T-helper 1 cell treated with Interleukin-12 subunit alpha and Interleukin-12 subunit beta and Interleukin-4 antibody, amounts not matched to agents 30 ng/mL and 1 ng/mL, for 36 hours (primary cell): ENCODE measurements around the gene TUBG2. TPM values are rescaled to one million over a fixed set of nuclear protein-coding genes. Genes with fewer than 3 reads are reported as not detected.
"Not testable (repeated sequence)": the region's sequence is repeated elsewhere in the genome, so short reads cannot be mapped to it uniquely, and the experiment has no call there.

Source experiments
- intact Hi-C: fragments of 100-400 bp; cut with micrococcal nuclease; formaldehyde crosslinking; loops from one replicate; pipeline ENCODE4 v1.15.1; 2024
- total RNA-seq: library from RNA; stranded (reverse); gene quantifications from 2 replicates; pipeline ENCODE4 v1.2.3, GENCODE V29; 2022

TUBG2 gene
- total RNA-seq, 1 donor from 2014 or later: 9.4 TPM

DNA sequence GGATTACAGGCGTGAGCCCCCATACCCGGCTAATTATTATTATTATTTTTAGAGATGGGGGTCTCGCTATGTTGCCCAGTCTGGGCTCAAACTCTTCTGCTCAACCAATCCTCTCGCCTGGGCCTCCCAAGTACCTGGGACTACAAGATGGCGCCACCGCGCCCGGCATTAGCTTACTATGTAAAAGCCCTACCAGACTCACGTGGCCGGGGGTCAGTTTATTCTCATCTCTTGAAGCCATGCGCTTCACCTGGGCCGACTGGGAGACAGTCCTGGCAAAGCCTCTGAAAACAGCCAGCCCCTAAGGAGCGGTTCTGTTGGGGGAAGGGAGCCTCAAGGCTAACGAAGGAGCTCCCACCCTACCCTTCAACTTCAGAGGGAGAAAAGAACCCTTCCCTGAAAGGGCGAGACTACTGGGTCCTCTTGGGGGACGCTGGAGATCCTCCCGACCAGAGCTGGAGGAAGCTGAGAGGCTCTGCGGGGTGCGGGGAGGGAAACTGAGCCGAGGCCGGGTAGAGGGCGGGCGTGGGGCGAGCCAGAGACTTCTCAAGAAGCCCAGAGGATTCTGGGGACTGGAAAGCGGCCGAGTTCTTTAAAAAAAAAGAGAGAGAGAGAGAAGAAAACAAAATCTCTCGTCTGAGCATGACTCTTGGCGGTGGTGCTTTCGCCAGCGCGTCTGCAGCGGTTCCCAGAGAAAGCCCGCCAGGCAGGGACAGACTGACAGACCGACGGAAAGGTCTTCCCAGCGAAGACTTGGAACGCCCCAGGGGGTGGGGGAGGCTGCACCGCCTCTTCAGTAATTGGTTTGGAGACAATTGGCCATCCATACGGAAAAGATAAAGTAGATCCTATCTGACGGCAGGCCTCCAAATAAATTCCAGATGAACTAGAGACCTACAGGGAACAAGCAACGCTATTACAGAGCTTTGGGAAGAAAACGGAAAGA lies 5.6 kb upstream of the TUBG2 start:
- intact Hi-C loops: no loop called here

DNA sequence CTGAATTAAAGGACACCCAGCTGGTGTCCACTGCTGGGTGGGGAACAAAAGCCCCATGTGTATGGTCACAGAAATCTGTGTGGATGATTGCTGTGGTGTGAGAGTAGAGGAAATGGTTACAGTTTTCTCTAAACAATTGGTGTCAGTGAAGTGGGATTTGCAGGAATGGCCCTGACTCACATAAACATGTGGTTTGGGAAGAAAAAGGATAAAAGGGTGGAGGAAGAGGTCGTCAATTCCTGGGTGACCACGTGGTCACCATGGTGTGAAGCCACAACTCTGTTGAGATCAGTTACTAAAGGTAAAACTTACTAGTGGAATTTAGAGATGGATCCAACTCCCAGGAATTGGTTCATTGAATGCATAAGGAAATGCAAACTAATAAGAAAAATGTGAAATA lies 3.6 kb upstream of the TUBG2 start:
- intact Hi-C loops: no loop called here

DNA sequence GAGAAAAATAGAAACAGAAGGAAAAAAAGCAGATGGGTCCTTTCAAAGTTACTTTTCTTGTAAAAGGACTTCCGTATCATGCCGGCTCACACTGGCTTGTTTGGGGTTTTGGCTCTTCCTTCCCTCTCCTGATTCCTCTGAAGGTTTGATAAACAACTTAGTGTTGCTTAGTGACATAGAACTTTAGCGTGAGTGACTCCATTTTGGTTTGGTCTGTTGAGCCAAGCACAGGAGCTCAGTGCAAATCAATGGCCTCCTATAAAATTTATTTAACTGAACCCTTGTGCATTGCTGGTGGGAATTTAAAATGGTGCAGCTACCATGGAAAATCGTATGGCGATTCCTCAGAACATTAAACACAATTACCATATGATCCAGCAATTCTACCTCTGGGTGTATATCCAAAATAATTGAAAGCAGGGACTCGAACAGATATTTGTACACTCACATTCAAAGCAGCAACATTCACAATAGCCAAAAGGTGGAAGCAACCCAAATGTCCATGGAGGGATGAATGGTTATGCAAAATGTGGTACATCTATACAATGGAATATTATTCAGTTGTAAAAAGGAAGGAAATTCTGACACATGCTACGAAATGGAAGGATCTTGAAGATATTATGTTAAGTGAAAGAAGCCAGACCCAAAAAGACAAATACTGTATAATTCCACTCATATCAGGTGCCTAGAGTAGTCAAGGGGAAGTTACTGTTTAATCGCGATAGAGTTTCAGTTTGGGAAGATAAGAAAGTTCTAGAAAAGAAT lies 1.1 kb upstream of the TUBG2 start:
- intact Hi-C loops: loop anchor here (2.0 kb wide), 1 partner anchor 49 kb away; the partner anchor contains the start of genes RETREG3 and TUBG1

DNA sequence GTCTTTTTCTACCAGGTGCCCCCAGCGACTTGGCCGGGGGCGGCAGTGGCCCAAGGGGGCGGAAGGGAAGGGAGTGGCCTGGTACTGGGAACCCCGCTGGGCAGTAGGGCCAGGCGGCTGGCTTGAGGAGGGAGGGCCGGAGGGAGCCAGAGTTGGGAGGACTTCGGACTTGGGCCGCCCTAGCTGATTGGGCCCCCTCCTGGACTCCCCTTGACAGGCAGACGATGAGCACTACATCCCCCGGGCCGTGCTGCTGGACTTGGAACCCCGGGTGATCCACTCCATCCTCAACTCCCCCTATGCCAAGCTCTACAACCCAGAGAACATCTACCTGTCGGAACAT lies 819 bp downstream of the TUBG2 start:
- intact Hi-C loops: loop anchor here (1.0 to 2.0 kb wide), 2 partner anchors 19 to 51 kb away; partner anchors contain the start of genes RETREG3 and TUBG1

DNA sequence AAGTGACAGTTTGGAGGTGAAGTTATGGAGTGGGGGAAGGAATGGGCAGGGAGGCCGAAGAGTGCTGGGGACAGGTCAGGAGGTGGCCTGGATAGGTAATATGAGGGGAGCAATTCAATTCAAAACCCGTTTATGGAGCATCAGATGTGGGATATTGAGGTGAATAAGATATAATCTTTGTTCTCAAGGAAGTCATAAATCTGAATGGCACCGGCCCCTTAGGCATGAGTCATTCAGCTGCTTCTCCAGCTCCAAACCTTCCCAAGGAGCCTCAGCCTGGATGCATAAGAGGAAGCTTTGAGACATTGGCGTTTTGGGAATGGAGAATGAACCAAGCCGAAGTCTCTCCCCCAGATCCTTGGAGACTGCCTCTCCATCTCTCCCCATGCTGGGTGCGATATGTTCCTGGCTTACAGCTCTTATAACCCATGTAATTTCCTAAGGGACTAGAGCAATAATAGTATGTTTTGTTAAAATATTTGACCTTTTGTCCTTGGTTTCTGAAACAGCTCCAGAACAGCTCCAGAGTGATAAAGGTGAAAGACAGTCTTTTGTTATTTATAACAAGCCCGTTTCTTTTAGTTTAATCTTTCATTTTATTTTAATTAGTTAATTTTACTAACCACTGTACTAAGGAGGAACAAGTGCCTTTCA lies 1.7 kb downstream of the TUBG2 start:
- intact Hi-C loops: no loop called here

DNA sequence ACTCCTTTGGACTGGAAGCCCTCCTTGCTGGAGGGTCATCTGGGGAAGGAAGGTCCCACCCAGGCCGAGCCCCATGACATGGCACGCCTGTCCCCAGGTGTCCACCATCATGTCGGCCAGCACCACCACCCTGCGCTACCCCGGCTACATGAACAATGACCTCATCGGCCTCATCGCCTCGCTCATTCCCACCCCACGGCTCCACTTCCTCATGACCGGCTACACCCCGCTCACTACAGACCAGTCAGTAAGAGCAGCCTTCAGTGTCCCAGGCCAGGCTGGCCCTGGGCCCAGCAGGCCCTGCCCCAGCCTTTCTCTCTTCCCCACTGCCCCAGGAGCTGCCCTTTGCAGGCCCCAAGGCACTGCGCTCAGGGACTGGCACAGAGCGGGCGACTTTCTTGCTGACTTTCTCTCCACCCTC lies 6.5 kb downstream of the TUBG2 start:
- intact Hi-C loops: no loop called here

DNA sequence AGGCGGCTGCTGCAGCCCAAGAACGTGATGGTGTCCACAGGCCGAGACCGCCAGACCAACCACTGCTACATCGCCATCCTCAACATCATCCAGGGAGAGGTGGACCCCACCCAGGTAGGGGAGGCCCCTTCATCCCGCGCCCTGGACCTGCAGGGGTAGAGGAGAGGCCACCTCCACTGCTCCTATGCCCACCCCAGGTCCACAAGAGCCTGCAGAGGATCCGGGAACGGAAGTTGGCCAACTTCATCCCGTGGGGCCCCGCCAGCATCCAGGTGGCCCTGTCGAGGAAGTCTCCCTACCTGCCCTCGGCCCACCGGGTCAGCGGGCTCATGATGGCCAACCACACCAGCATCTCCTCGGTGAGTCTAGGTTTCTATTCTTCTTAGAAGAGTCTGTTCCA lies 7.0 kb downstream of the TUBG2 start:
- intact Hi-C loops: not testable (repeated sequence)

DNA sequence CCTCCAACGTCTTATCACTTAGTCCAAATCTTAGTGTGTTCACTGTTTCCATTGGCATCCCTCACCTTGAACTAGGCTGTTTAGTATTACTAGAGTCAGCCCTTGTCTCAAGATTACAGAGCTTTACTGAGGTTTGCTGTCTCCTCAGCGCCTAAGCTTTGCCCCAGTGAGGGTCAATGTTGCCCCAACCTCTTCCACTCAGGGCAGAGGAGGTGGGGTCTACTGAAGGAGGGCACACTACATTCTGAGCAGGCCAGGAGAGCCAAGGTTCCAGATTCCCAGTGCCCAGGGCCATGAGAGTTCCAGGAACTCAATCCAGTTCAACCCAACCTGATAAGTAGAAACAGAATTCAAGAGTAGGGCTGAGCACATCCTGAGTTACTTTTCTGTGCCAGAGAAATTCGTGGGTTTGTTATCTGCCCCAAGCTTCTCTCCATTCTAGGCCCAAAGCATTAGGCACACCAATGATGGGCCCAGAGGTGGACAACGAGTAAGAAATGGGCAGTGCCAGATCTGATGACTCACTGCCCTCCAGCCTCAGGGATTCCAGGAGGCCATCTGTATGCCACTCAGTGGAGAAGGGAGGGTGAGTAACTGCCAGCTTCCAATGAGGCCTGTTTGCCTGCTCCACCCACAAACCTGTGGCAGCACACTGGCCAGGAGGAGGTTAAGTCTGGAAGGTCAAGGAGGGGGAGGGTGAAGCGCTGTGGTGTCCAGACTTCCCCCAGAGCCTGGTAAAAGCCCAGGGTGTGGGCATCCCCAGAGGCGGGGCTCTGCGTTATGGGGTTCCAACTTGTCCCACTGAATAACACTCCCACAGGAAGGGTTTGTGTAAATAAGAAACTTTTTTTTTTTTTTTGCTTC lies 8.2 kb downstream of the TUBG2 start:
- intact Hi-C loops: no loop called here

DNA sequence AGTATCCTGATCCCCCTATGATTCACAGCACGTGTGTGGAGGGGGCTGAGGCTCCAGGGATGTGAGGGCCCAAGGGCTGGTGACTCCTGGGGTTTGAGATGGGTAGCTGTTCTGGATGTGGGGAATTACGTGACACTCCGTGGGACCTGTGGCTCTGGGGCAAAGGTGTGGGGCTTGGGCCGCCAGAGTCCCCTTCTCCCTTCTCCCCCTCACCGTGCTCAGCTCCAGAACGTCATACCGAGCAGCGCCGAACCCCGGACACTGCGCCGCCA lies 10.6 kb downstream of the TUBG2 start:
- intact Hi-C loops: no loop called here

DNA sequence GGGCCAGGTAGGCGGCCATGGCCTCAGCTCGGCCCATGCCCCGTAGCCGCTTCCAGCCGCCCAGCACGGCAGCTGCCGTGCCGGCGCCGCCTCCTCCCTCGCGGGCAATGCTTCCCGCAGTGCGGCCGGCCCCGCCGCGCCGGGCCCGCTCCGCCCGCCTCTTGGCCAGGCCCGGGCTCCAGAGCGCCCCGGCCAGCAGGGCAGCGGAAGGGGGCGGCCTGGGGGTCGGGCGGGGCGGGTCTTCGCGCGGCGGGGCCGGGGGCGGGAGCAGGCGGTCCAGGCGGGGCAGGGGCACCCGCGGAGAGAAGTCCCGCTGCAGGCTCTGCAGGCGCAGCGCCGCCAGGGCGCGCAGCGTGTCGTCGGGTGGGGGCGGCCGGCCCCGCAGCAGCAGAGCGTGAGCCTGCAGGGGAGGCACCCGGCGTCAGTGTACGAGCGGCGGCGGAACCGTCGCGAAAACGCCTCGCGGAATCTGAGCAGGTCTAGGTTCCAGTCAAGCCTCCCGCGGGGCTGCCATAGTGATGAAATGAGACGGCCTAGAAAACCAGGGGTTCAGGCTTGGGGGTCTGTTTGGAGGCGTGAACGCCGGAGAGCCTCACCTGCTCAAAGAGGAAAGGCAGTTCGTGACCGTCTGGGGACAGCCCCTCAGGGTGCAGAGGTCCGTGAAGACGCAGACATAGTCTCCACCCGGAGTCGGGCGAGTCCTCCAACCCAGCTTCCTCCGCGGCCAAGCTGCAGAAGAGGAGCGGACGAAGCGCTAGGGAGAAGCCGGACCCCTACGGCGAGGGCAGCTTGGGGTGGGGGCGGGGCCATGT lies 11.1 kb downstream of the TUBG2 start:
- intact Hi-C loops: loop anchor here (10.0 kb wide), 1 partner anchor 875 kb away; the partner anchor contains the start of gene ETV4

DNA sequence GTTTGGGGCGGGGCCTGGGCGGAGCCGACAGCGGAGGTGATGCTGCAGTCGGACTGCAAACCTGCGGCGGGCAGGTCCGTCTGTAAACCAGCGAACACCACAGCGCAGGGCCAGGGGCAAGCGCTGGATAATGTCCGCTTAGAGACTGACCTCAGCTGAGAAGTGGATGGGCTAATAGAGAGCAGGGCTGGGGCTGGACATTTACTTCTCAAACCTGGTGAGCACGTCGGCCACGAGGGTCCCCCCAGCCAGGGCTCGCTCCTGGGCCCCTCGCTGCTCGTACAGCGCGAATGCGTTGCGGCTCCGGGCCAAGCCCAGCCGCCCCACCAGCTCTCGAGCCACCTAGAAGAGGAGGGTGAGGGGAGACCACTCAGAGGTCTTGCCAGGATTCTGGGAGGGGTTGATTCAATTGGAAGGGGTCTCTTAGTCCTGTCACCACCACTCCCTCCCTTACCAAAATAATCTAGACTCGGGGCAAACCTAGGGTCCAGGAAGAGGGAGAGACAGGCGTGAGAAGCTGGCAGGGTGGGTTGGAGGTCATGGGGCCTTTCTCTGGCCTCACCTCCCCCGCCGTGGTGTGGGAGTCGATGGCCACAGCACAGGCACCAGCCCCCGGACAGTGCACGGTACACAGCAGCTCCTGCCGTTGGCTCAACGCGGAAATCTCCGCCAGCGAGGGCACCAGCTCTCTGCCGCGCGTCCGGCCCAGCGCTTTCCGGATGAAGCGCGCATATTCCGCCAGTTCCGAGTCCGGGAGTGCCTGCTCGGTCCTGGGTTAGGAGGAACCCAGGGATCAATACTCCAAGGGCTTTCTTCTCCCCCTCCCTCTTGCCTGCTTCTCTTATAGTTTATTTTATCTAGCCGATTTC lies 11.9 kb downstream of the TUBG2 start:
- intact Hi-C loops: loop anchor here (10.0 kb wide), 1 partner anchor 874 kb away; the partner anchor contains the start of gene ETV4

DNA sequence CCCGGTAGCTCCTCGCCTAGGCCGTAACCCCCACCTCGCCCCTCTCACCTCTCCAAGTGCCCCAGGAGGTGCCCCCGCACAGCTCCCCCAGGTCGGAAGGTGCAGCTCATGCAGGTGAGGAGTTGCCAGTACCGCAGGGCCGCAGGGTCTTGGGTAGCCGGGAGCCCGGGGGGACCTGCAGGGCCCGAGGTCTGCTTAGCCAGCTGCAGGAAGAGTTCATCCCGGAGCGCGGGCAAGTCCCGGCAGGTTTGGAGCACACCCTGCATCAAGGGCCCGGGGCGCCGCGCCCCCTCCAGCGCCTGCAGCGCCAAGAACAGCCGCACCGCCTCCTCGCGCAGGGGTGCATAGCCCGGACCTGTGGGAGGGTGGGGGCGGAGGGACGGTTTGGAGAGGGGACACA lies 13.0 kb downstream of the TUBG2 start:
- intact Hi-C loops: loop anchor here (10.0 kb wide), 1 partner anchor 873 kb away; the partner anchor contains the start of gene ETV4

DNA sequence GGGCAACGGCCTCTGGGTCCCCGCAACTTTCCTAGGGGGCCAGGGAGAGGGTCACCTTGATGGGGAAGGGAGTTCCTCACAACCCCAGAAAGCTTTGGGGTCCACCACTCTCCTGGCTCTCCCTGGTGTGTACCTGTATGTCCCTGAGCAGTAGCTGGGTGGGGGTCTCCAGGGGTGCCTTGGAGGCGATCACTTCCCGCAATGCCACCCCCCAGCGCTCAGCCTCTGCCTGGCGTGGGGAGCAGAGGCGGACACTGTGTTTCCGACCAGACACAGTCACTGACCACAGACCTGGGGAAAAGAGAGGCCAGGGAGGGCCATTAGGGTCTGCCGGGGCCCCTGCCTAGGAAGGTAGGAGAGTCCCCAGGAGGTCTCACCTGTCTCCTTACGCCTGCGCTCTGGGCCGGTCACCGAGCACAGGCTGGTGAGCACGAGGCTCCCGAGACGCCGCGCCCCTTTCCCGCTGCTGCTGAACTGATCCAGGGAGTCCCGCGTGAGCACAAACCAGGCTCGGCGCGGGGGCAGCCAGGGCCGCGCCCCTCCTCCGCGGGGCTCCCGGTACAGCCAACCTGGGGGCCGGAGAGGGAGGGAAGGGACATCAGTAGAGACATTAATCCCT lies 14.3 kb downstream of the TUBG2 start:
- intact Hi-C loops: loop anchor here (10.0 kb wide), 1 partner anchor 871 kb away; the partner anchor contains the start of gene ETV4

DNA sequence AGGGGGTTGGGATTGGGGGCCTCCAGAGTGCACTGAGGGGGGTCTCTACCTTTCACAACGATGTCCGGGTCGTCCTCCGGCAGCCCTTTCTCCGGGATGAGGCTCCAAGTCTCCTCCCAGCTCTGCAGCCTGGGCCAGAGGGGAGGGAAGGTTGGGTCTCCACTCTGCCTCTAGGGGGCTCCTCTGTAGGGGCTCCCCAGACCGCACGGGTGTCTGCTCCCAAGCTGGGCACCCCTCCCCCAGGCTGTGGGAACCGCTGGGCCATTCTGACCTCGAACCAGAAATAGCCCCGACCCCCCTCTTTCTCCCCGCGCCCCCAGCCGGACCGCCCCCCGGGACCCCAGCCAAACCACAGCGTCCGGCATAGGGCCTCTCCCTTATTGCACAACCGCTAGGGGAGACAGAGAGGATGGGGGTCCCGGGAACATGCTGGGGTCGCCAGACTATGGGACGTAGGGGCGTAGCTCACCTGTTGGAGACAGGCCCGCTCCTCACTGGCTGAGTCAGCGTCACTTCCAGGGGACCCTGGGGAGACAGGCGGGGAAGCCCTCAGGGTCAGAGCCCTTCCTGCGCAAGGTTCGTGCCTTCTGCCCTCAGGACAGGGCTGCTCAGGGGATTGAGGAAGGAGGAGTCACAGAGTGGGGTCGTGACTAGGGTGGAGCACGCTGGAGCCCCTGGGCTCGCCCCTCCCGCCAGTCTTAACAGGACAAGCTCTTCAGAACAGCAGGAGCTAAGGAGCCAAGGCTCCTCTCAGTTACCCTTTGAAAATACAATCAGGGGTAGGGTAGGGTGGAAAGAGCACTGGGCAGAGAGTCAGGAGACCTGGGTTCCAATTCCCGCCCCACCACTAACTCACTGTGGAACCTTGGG lies 15.0 kb downstream of the TUBG2 start:
- intact Hi-C loops: loop anchor here (10.0 kb wide), 1 partner anchor 871 kb away; the partner anchor contains the start of gene ETV4

DNA sequence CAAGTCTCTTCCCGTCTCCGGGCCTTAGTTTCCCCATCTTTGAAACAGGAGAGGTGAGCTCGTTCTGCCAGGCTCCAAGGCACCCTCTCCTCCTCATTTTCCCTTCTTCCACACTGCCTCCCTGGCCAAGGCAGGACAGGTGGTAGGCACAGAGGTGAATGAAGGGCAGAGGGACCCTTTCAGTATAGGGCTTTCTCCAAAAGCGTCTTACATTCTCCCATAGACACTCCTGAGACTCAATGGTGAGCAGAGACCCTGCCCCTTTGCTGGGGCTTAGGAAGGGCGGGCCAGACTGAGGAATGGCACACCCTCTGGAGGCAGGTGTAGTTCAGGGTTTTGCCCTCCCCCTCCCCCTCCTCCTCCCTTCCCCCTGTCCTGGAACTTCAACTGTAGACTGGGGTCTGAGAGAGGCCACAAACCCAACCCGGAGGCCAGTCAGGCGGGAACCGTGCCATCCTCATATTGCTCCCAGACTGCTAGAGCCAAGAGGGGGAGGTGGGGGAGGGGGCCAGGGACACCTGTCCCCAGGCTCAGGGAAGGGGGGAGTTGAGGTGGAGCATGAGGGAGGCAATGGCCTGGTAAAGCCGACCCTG lies 15.8 kb downstream of the TUBG2 start:
- intact Hi-C loops: loop anchor here (5.0 to 10.0 kb wide), 6 partner anchors 138 to 870 kb away; partner anchors contain the start of genes BECN1, DHX58, DHX8 and ETV4

DNA sequence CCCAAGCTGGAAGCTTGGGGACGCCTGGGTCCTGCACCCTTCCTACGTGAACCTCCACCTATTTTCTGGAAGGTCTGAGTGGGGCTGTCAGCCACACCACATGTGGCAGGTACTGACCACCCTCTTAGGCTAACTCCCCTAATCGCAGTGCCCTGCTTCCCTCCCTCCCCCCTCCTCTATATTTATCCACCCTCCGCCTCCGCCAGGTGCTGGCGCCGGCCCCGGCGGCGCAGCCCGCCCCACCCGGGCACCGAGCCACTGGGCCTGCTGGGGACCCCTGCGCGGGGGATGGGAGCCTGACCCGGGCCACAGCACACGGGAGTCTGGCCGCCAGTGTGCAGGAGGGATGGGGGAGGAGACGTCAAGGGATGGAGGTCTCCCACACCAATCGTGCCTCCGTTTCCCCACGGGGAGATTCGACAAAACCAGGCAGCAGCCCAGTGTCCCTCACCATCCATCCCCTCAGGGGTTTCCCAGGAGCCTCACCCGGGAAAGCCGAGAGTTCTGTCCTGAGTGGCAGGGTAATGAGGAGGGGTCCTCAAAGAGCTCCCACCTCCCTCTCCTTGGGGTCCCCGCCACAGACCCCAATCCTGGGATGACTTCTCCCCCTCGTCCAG lies 16.4 kb downstream of the TUBG2 start:
- intact Hi-C loops: loop anchor here (5.0 to 10.0 kb wide), 6 partner anchors 138 to 869 kb away; partner anchors contain the start of genes BECN1, DHX58, DHX8 and ETV4
